SK-N-SH (cell line): ENCODE data around the gene DGKE. TPM values are rescaled to one million over a fixed set of nuclear protein-coding genes. Genes with fewer than 3 reads are reported as not detected.

Experiments
- CTCF ChIA-PET: fragments of 300-600, 350-600 bp; formaldehyde crosslinking; extraction: SDS; loops from one replicate; lab custom pipeline; 2021; lab: Yijun Ruan, JAX
- POLR2A ChIA-PET: fragments of 350-600 bp; sonication (Branson Sonifier 250); formaldehyde crosslinking; extraction: SDS; loops from one replicate; lab custom pipeline; 2020; ENCODE audit warnings: antibody characterized with exemption, inconsistent platforms; lab: Yijun Ruan, JAX
- DNase-seq: peaks from one replicate; pipeline ENCODE4 v3.0.0; 2012
- H2AFZ ChIP-seq: fragments of 200-600 bp; sonication (generic); 2 replicates; pipeline ENCODE4 v1.8.1; 2016; ENCODE audit warnings: antibody characterized with exemption, mild to moderate bottlenecking, low read depth
- H3F3A ChIP-seq: fragments of 200-600 bp; sonication (generic); replicated peaks from 2 replicates; pipeline ENCODE3; 2016; ENCODE audit warnings: antibody characterized with exemption, mild to moderate bottlenecking; ENCODE audit not compliant: insufficient read depth
- H3K27ac ChIP-seq, 2 experiments: fragments of 200-500 bp in 1 of 2; fragments of 200-600 bp in 1 of 2; sonication (Bioruptor generic) in 1 of 2; sonication (generic), shearing (Covaris generic) in 1 of 2; 2 replicates each; pipeline versions ENCODE4 v1.5.1 to v1.6.1; 2014 to 2016; ENCODE audit warnings: low read depth in 2 of 2, inconsistent platforms in 1 of 2, low read length in 1 of 2, mild to moderate bottlenecking in 1 of 2, mixed read lengths in 1 of 2
- H3K27me3 ChIP-seq: fragments of 200-600 bp; sonication (generic), shearing (Covaris generic); 2 replicates; pipeline ENCODE4 v1.6.1; 2016; ENCODE audit warnings: mixed run types; ENCODE audit not compliant: insufficient read depth
- H3K36me3 ChIP-seq, 2 experiments: fragments of 200-500 bp in 1 of 2; fragments of 200-600 bp in 1 of 2; sonication (Bioruptor generic) in 1 of 2; sonication (generic) in 1 of 2; replicated peaks in 1 of 2; 2 replicates each; pipeline versions ENCODE3 to v1.5.1; 2014 to 2016; ENCODE audit warnings: low read length in 1 of 2, mild to moderate bottlenecking in 1 of 2; ENCODE audit not compliant: insufficient read depth in 2 of 2, control insufficient read depth in 1 of 2
- H3K4me1 ChIP-seq, 2 experiments: fragments of 200-500 bp in 1 of 2; fragments of 200-600 bp in 1 of 2; sonication (Bioruptor generic) in 1 of 2; sonication (generic), shearing (Covaris generic) in 1 of 2; 2 replicates each; pipeline versions ENCODE4 v1.5.1 to v1.6.1; 2014 to 2016; ENCODE audit warnings: low read depth in 1 of 2, low read length in 1 of 2, mixed run types in 1 of 2; ENCODE audit not compliant: insufficient read depth in 2 of 2, control insufficient read depth in 1 of 2
- H3K4me2 ChIP-seq: fragments of 200-600 bp; sonication (generic), shearing (Covaris generic); 2 replicates; pipeline ENCODE4 v1.6.1; 2017; ENCODE audit warnings: mixed run types
- H3K4me3 ChIP-seq, 2 experiments: fragments of 200-500 bp in 1 of 2; fragments of 200-600 bp in 1 of 2; sonication (Bioruptor generic) in 1 of 2; sonication (generic), shearing (Covaris generic) in 1 of 2; 2 replicates each; pipeline versions ENCODE4 v1.5.1 to v1.8.1; 2014 to 2016; ENCODE audit warnings: low read depth in 2 of 2, inconsistent platforms in 1 of 2, low read length in 1 of 2, mild to moderate bottlenecking in 1 of 2, mixed read lengths in 1 of 2, moderate library complexity in 1 of 2
- H3K79me2 ChIP-seq: fragments of 200-600 bp; sonication (generic); 2 replicates; pipeline ENCODE4 v1.8.1; 2017; ENCODE audit warnings: mild to moderate bottlenecking; ENCODE audit not compliant: insufficient read depth
- H3K9ac ChIP-seq: fragments of 200-600 bp; sonication (generic); 2 replicates; pipeline ENCODE4 v1.6.1; 2017; ENCODE audit warnings: mixed run types
- H3K9me2 ChIP-seq: fragments of 200-600 bp; sonication (generic); 2 replicates; pipeline ENCODE4 v1.6.1; 2017; ENCODE audit warnings: mixed run types
- H3K9me3 ChIP-seq: fragments of 200-600 bp; sonication (generic); 2 replicates; pipeline ENCODE4 v1.6.1; 2017; ENCODE audit warnings: mixed run types, mild to moderate bottlenecking, moderate library complexity
- H4K20me1 ChIP-seq: fragments of 200-600 bp; sonication (generic); 2 replicates; pipeline ENCODE4 v1.6.1; 2017; ENCODE audit warnings: mild to moderate bottlenecking, mixed run types; ENCODE audit not compliant: insufficient read depth
- CHD2 ChIP-seq: fragments of 150-350 bp; IDR thresholded peaks from 2 replicates; pipeline ENCODE4 v1.6.1; 2018; ENCODE audit warnings: low read length; ENCODE audit not compliant: partially characterized antibody
- EP300 ChIP-seq, 2 experiments: IDR thresholded peaks; 2 replicates each; pipeline versions ENCODE4 v1.4.0 to v1.6.1; 2012; ENCODE audit warnings: borderline replicate concordance in 1 of 2, low read depth in 1 of 2, low read length in 1 of 2
- EZH2phosphoT487 ChIP-seq: fragments of 200-600 bp; sonication (generic); IDR thresholded peaks from 2 replicates; pipeline ENCODE4 v1.6.1; 2017; ENCODE audit warnings: low read depth, mixed run types, mild to moderate bottlenecking, antibody characterized with exemption, moderate library complexity, borderline replicate concordance
- FOXJ3 ChIP-seq: sonication (generic); formaldehyde crosslinking; IDR thresholded peaks from 2 replicates; pipeline ENCODE4 v1.5.1; 2020; ENCODE audit warnings: mild to moderate bottlenecking, missing genetic modification reagents
- FOXM1 ChIP-seq: IDR thresholded peaks from 2 replicates; pipeline ENCODE4 v1.4.0; 2012; ENCODE audit warnings: low read depth, mild to moderate bottlenecking
- GATA2 ChIP-seq: sonication (generic); formaldehyde crosslinking; IDR thresholded peaks from 2 replicates; pipeline ENCODE4 v1.5.0; 2020; ENCODE audit warnings: mild to moderate bottlenecking, missing genetic modification reagents
- IRF3 ChIP-seq: fragments of 150-350 bp; IDR thresholded peaks from 2 replicates; pipeline ENCODE4 v1.6.1; 2016; ENCODE audit warnings: mild to moderate bottlenecking, low read depth, low read length
- NRF1 ChIP-seq: IDR thresholded peaks from 2 replicates; pipeline ENCODE4 v1.6.1; 2012; ENCODE audit warnings: low read depth, mild to moderate bottlenecking, low read length
- POLR2AphosphoS5 ChIP-seq: IDR thresholded peaks from 2 replicates; pipeline ENCODE4 v1.6.1; 2012; ENCODE audit warnings: low read depth, low read length
- RCOR1 ChIP-seq: fragments of 150-350 bp; IDR thresholded peaks from 2 replicates; pipeline ENCODE4 v1.6.1; 2017; ENCODE audit warnings: antibody characterized with exemption, low read length
- RFX5 ChIP-seq: IDR thresholded peaks from 2 replicates; pipeline ENCODE4 v1.6.1; 2012; ENCODE audit warnings: mild to moderate bottlenecking, improper control_type of control experiment, low read length
- RXRA ChIP-seq: IDR thresholded peaks from 2 replicates; pipeline ENCODE4 v1.4.0; 2012; ENCODE audit warnings: low read depth, mild to moderate bottlenecking, borderline replicate concordance
- SIN3A ChIP-seq: IDR thresholded peaks from 2 replicates; pipeline ENCODE4 v1.6.1; 2012; ENCODE audit warnings: low read depth, mild to moderate bottlenecking, low read length, moderate library complexity, borderline replicate concordance
- SMC3 ChIP-seq: IDR thresholded peaks from 2 replicates; pipeline ENCODE4 v1.6.1; 2012; ENCODE audit warnings: low read depth, low read length, improper control_type of control experiment
- TAF1 ChIP-seq: IDR thresholded peaks from 2 replicates; pipeline ENCODE4 v1.6.1; 2012; ENCODE audit warnings: low read depth, mild to moderate bottlenecking, low read length, moderate library complexity, borderline replicate concordance
- TCF12 ChIP-seq: IDR thresholded peaks from 2 replicates; pipeline ENCODE4 v1.4.0; 2012
- TEAD4 ChIP-seq: IDR thresholded peaks from 2 replicates; pipeline ENCODE4 v1.4.0; 2012; ENCODE audit warnings: mild to moderate bottlenecking, borderline replicate concordance; ENCODE audit not compliant: insufficient read depth
- USF1 ChIP-seq: IDR thresholded peaks from 2 replicates; pipeline ENCODE4 v1.4.0; 2012; ENCODE audit warnings: low read depth, borderline replicate concordance
- YY1 ChIP-seq: IDR thresholded peaks from 2 replicates; pipeline ENCODE4 v1.4.0; 2012; ENCODE audit warnings: low read depth, mild to moderate bottlenecking
- WGBS: methylation state at CpG from one replicate; pipeline ENCODE4 v1.1.6; 2017; ENCODE audit warnings: low lambda C conversion rate; 5-methylcytosine and 5-hydroxymethylcytosine counted together
- polyA plus RNA-seq, 3 experiments: library from polyadenylated mRNA; depleted of rRNA; stranded (reverse); fragments of >200 nt; gene quantifications; 2 replicates each; pipeline ENCODE4 v1.2.3, GENCODE V29; 2012
- TF ChIP-seq, protein P1 (sequence below): fragments of 150-350 bp; IDR thresholded peaks from 2 replicates; pipeline ENCODE4 v1.6.1; 2017; ENCODE audit warnings: antibody characterized with exemption, low read length, low read depth, borderline replicate concordance
- TF ChIP-seq, protein P2 (sequence below): fragments of 200-600 bp; sonication (generic); IDR thresholded peaks from 2 replicates; pipeline ENCODE4 v1.6.1; 2017; ENCODE audit warnings: antibody characterized with exemption, mild to moderate bottlenecking, moderate library complexity

The DGKE gene
- polyA plus RNA-seq, 1 of the 3 experiments (the other 2 are of a cell fraction) = 2.4 TPM

- POLR2A ChIA-PET = no interaction called here
- Histone ChIP-seq H3K4me1 (peaks cover 0 to 12% of the 10 kb centered on the region in 2 experiments; a peak in 2 of 4 replicates), H3K36me3 (peaks cover 12 to 38% of the 10 kb centered on the region in 2 experiments), H3K9ac (no peak overlapping the region), H2AFZ (no peak overlapping the region), H3K27ac (no peak overlapping the region), H3K9me2 (no peaks in the 10 kb centered on the region), H3K4me2 (no peak overlapping the region), H3K4me3 (no peak overlapping the region), H3K9me3 (no peaks in the 10 kb centered on the region), H4K20me1 (no peaks in the 10 kb centered on the region)
- DNase-seq = no peak
- CTCF ChIA-PET = interaction anchor here (0.9 to 1.4 kb wide), 4 partner anchors 8 to 119 kb away, joined by 3 to 5 read pairs (median 4); no protein-coding TSS in a partner anchor
- WGBS = 95% methylated on average over 8 of the region's 9 CpGs
- TF ChIP-seq RFX5 (no peak), RCOR1 (no peak), YY1 (no peak), RXRA (no peak), NRF1 (no peak), EZH2phosphoT487 (no peak), TEAD4 (no peak), IRF3 (no peak), GATA2 (CRISPR knock-in tag) (no peak), EP300 (IDR thresholded peaks at IDR 0.05; ENCODE audit: borderline replicate concordance in 1 of 2, low read depth in 1 of 2, low read length in 1 of 2) (no peak), POLR2AphosphoS5 (no peak), FOXM1 (no peak)
- TF ChIP-seq, all 33 proteins: peak for 0
- peaks cover 5% of the 10 kb centered on the region for H3F3A ChIP-seq
- no peaks in the 10 kb centered on the region for H3K79me2 ChIP-seq
- H3K27me3 ChIP-seq = no peaks in the 10 kb centered on the region
Observed at GRCh38 chr17:56898874-56899273, 64.9 kb downstream of the DGKE start.

DNA sequence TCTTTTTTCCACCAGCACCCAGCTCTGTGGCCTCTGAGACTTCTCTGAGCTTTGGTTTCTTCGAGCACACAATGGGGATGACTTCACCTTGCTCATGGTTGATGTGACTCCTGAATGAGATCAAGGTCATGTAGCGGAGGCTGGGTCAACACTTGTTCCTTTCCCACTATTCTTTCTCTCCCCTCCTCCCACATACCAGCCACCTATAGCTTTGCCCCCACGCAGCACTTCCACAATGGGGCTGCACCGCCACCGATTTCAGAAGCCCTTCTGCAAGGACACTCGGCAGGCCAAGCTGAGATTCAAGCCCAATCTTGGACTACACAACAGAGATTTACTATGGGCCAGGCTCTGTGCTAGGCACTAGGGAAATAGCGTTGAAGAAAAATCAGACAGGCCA is 65.5 kb downstream of the DGKE start:
- Histone ChIP-seq H3K27me3 (no peaks in the 10 kb centered on the region), H3K27ac (no peak overlapping the region), H3K9ac (no peak overlapping the region), H3K36me3 (peaks cover 17 to 41% of the 10 kb centered on the region in 2 experiments), H3K9me2 (no peaks in the 10 kb centered on the region), H3K4me3 (no peak overlapping the region), H2AFZ (no peak overlapping the region), H4K20me1 (no peaks in the 10 kb centered on the region), H3F3A (peaks cover 5% of the 10 kb centered on the region), H3K4me2 (no peak overlapping the region), H3K79me2 (no peaks in the 10 kb centered on the region), H3K9me3 (no peaks in the 10 kb centered on the region), H3K4me1 (peaks cover 0 to 12% of the 10 kb centered on the region in 2 experiments; a peak in 2 of 4 replicates)
- CTCF ChIA-PET = interaction anchor here (0.9 to 1.4 kb wide), 4 partner anchors 9 to 119 kb away, joined by 3 to 5 read pairs (median 4); no protein-coding TSS in a partner anchor
- no peak for DNase-seq
- 96% methylated on average over 7 of the region's 7 CpGs for WGBS
- TF ChIP-seq EP300 (IDR thresholded peaks at IDR 0.05; ENCODE audit: borderline replicate concordance in 1 of 2, low read depth in 1 of 2, low read length in 1 of 2) (no peak), RXRA (no peak), CHD2 (no peak), RFX5 (no peak), USF1 (no peak), TCF12 (no peak), SMC3 (no peak), FOXJ3 (CRISPR knock-in tag) (no peak), TAF1 (no peak), NRF1 (no peak), IRF3 (no peak), RCOR1 (no peak), SIN3A (no peak)
- TF ChIP-seq, protein P1, sequence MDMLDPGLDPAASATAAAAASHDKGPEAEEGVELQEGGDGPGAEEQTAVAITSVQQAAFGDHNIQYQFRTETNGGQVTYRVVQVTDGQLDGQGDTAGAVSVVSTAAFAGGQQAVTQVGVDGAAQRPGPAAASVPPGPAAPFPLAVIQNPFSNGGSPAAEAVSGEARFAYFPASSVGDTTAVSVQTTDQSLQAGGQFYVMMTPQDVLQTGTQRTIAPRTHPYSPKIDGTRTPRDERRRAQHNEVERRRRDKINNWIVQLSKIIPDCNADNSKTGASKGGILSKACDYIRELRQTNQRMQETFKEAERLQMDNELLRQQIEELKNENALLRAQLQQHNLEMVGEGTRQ = no peak
- TF ChIP-seq, protein P2, sequence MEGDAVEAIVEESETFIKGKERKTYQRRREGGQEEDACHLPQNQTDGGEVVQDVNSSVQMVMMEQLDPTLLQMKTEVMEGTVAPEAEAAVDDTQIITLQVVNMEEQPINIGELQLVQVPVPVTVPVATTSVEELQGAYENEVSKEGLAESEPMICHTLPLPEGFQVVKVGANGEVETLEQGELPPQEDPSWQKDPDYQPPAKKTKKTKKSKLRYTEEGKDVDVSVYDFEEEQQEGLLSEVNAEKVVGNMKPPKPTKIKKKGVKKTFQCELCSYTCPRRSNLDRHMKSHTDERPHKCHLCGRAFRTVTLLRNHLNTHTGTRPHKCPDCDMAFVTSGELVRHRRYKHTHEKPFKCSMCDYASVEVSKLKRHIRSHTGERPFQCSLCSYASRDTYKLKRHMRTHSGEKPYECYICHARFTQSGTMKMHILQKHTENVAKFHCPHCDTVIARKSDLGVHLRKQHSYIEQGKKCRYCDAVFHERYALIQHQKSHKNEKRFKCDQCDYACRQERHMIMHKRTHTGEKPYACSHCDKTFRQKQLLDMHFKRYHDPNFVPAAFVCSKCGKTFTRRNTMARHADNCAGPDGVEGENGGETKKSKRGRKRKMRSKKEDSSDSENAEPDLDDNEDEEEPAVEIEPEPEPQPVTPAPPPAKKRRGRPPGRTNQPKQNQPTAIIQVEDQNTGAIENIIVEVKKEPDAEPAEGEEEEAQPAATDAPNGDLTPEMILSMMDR = no peak
- POLR2A ChIA-PET = interaction anchor here (1.0 kb wide), 1 partner anchor 14 kb away, joined by 3 read pairs; the partner anchor contains the start of gene TRIM25
